ENCODE results near the gene INVS.

The INVS gene

GRCh38 chr9:100281676-100282387 lies 182.8 kb downstream of the INVS start:
- Histone ChIP-seq H3K4me2 (ENCODE audit: low read length) (no peak overlapping the region), H3K27ac (no peak overlapping the region), H3K4me3 (ENCODE audit: low read depth, low read length) (no peak overlapping the region), H3K9ac (no peak overlapping the region), H3K9me3 (ENCODE audit: control insufficient read depth, low read length) (no peaks in the 10 kb centered on the region), H3K27me3 (ENCODE audit: control insufficient read depth, insufficient read depth, low read length) (no peaks in the 10 kb centered on the region), H3K79me2 (no peaks in the 10 kb centered on the region), H3K36me3 (ENCODE audit: control insufficient read depth, insufficient read depth, low read length) (no peaks in the 10 kb centered on the region), H2AFZ (no peak overlapping the region), H3K4me1 (no peaks in the 10 kb centered on the region)
- TF ChIP-seq CTCF (IDR thresholded peaks at IDR 0.05): no peak

GRCh38 chr9:100282388-100282719 lies 183.3 kb downstream of the INVS start:
- no peak for TF ChIP-seq CTCF (IDR thresholded peaks at IDR 0.05)

GRCh38 chr9:100284247-100284646 lies 185.2 kb downstream of the INVS start:
- H3K4me2 ChIP-seq (ENCODE audit: low read length): no peak overlapping the region
- no peaks in the 10 kb centered on the region for H3K79me2 ChIP-seq
- H3K4me1 ChIP-seq: no peaks in the 10 kb centered on the region
- H3K36me3 ChIP-seq (ENCODE audit: control insufficient read depth, insufficient read depth, low read length): no peaks in the 10 kb centered on the region
- no peaks in the 10 kb centered on the region for H3K9me3 ChIP-seq (ENCODE audit: control insufficient read depth, low read length)
- H2AFZ ChIP-seq: no peak overlapping the region
- no peak overlapping the region for H3K27ac ChIP-seq
- H3K4me3 ChIP-seq (ENCODE audit: low read depth, low read length): no peak overlapping the region
- H3K27me3 ChIP-seq (ENCODE audit: control insufficient read depth, insufficient read depth, low read length): no peaks in the 10 kb centered on the region
- H3K9ac ChIP-seq: no peak overlapping the region
- TF ChIP-seq CTCF (IDR thresholded peaks at IDR 0.05): no peak

More at GRCh38 chr9:100282388-100282719, 183.3 kb downstream of the INVS start:
- Histone ChIP-seq H3K4me3 (ENCODE audit: low read depth, low read length) (no peak overlapping the region), H3K4me1 (no peaks in the 10 kb centered on the region), H3K27ac (no peak overlapping the region), H3K36me3 (ENCODE audit: control insufficient read depth, insufficient read depth, low read length) (no peaks in the 10 kb centered on the region), H3K9ac (no peak overlapping the region), H2AFZ (no peak overlapping the region), H3K27me3 (ENCODE audit: control insufficient read depth, insufficient read depth, low read length) (no peaks in the 10 kb centered on the region), H3K4me2 (ENCODE audit: low read length) (no peak overlapping the region), H3K79me2 (no peaks in the 10 kb centered on the region), H3K9me3 (ENCODE audit: control insufficient read depth, low read length) (no peaks in the 10 kb centered on the region)

GRCh38 chr9:100285080-100285479 lies 186.0 kb downstream of the INVS start:
- Histone ChIP-seq H3K4me1 (no peaks in the 10 kb centered on the region), H3K4me3 (ENCODE audit: low read depth, low read length) (no peak overlapping the region), H3K36me3 (ENCODE audit: control insufficient read depth, insufficient read depth, low read length) (no peaks in the 10 kb centered on the region), H3K4me2 (ENCODE audit: low read length) (no peak overlapping the region), H2AFZ (no peak overlapping the region), H3K27me3 (ENCODE audit: control insufficient read depth, insufficient read depth, low read length) (no peaks in the 10 kb centered on the region), H3K9me3 (ENCODE audit: control insufficient read depth, low read length) (no peaks in the 10 kb centered on the region), H3K79me2 (no peaks in the 10 kb centered on the region), H3K9ac (no peak overlapping the region), H3K27ac (no peak overlapping the region)
- TF ChIP-seq CTCF (IDR thresholded peaks at IDR 0.05): no peak

GRCh38 chr9:100285601-100286000 lies 186.6 kb downstream of the INVS start:
- H3K36me3 ChIP-seq (ENCODE audit: control insufficient read depth, insufficient read depth, low read length): no peaks in the 10 kb centered on the region
- no peak for TF ChIP-seq CTCF (IDR thresholded peaks at IDR 0.05)

More at GRCh38 chr9:100285601-100286000, 186.6 kb downstream of the INVS start:
- no peaks in the 10 kb centered on the region for H3K4me1 ChIP-seq
- H3K4me3 ChIP-seq (ENCODE audit: low read depth, low read length): no peak overlapping the region
- H3K4me2 ChIP-seq (ENCODE audit: low read length): no peak overlapping the region
- H3K27ac ChIP-seq: no peak overlapping the region
- no peaks in the 10 kb centered on the region for H3K9me3 ChIP-seq (ENCODE audit: control insufficient read depth, low read length)
- H2AFZ ChIP-seq: no peak overlapping the region
- H3K79me2 ChIP-seq: no peaks in the 10 kb centered on the region
- H3K27me3 ChIP-seq (ENCODE audit: control insufficient read depth, insufficient read depth, low read length): no peaks in the 10 kb centered on the region
- H3K9ac ChIP-seq: no peak overlapping the region

Measured in parathyroid adenoma (tissue), 2 donors.